Left forelimb (tissue), 1 donor: Measurements from ENCODE around the gene EIF2S3B.
"Not testable (repeated sequence)": the region's sequence is repeated elsewhere in the genome, so short reads cannot be mapped to it uniquely, and the experiment has no call there.

Source experiments
- DNase-seq: peaks from one replicate; pipeline ENCODE4 v3.0.0-alpha.2; 2018; ENCODE audit warnings: low spot score

The EIF2S3B gene

GRCh38 chr12:10505620-10506019, at the start of gene EIF2S3B:
EIF2S3B (plus strand) TSS chr12:10505890; CDS start chr12:10505903, 13 bp downstream.
- no peak for DNase-seq

GRCh38 chr12:10456856-10457255, 48.8 kb upstream of the EIF2S3B start:
- no peak for DNase-seq

- DNase-seq, result no peak
These were observed 47.9 kb upstream of the EIF2S3B start for GRCh38 chr12:10457760-10458159.

GRCh38 chr12:10466311-10466710, 39.4 kb upstream of the EIF2S3B start:
- DNase-seq, result no peak

GRCh38 chr12:10469701-10470100, 36.0 kb upstream of the EIF2S3B start:
- no peak for DNase-seq

- DNase-seq, result not testable (repeated sequence)
These were observed 32.9 kb upstream of the EIF2S3B start for GRCh38 chr12:10472808-10473207.

GRCh38 chr12:10481901-10482300, 23.8 kb upstream of the EIF2S3B start:
- DNase-seq, result not testable (repeated sequence)

- not testable (repeated sequence) for DNase-seq
These were observed 18.4 kb upstream of the EIF2S3B start for GRCh38 chr12:10487328-10487727.

GRCh38 chr12:10491766-10492165, 13.9 kb upstream of the EIF2S3B start:
- DNase-seq, result no peak

GRCh38 chr12:10497602-10498001, 8.1 kb upstream of the EIF2S3B start:
- DNase-seq, result no peak

GRCh38 chr12:10498042-10498441, 7.6 kb upstream of the EIF2S3B start:
- no peak for DNase-seq

GRCh38 chr12:10501030-10501429, 4.7 kb upstream of the EIF2S3B start:
- no peak for DNase-seq

- DNase-seq, result no peak
These were observed 2.2 kb upstream of the EIF2S3B start for GRCh38 chr12:10503460-10503859.

GRCh38 chr12:10511756-10512355, 6.2 kb downstream of the EIF2S3B start:
- DNase-seq, result no peak

- DNase-seq, result no peak
These were observed 7.1 kb downstream of the EIF2S3B start for GRCh38 chr12:10512798-10513197.

GRCh38 chr12:10521555-10521954, 15.9 kb downstream of the EIF2S3B start:
- no peak for DNase-seq

- DNase-seq, result no peak
These were observed 22.7 kb downstream of the EIF2S3B start for GRCh38 chr12:10528174-10528953.

- no peak for DNase-seq
These were observed 23.9 kb downstream of the EIF2S3B start for GRCh38 chr12:10529603-10530002.

GRCh38 chr12:10537721-10538120, 32.0 kb downstream of the EIF2S3B start:
- no peak for DNase-seq

GRCh38 chr12:10540776-10541205, 35.1 kb downstream of the EIF2S3B start:
- no peak for DNase-seq

GRCh38 chr12:10543499-10543898, 37.8 kb downstream of the EIF2S3B start:
- DNase-seq, result no peak

- DNase-seq, result no peak
These were observed 45.7 kb downstream of the EIF2S3B start for GRCh38 chr12:10551375-10551774.

GRCh38 chr12:10553148-10553547, 47.5 kb downstream of the EIF2S3B start:
- no peak for DNase-seq
